Lower leg skin (tissue), 3 donors: ENCODE results near the gene TTC23.

Source experiments
- CTCF ChIP-seq, 3 donors: fragments of 450-650 bp; IDR thresholded peaks; one replicate each; pipeline ENCODE4 v1.5.1; 2016; ENCODE audit warnings: antibody characterized with exemption in 3 of 3, mild to moderate bottlenecking in 3 of 3, moderate library complexity in 2 of 3
- POLR2A ChIP-seq, 2 donors: fragments of 450-650 bp; IDR thresholded peaks; one replicate each; pipeline ENCODE4 v1.6.1; 2016 to 2017; ENCODE audit warnings: antibody characterized with exemption in 2 of 2, mild to moderate bottlenecking in 1 of 2, moderate library complexity in 1 of 2

- TF ChIP-seq CTCF (IDR thresholded peaks at IDR 0.05) (no peak), POLR2A (IDR thresholded peaks at IDR 0.05) (no peak)
Measured at GRCh38 chr15:99169769-99170311, 79.5 kb downstream of the TTC23 start.
